Hindlimb muscle (tissue), 1 donor: Measurements from ENCODE around the gene DDX42. TPM values are rescaled to one million over a fixed set of nuclear protein-coding genes. Genes with fewer than 3 reads are reported as not detected.

Source experiments
- polyA plus RNA-seq: library from polyadenylated mRNA; unstranded; fragments of 120-200 nt; gene quantifications from one replicate; pipeline ENCODE4 v1.2.1, GENCODE V29; 2013; ENCODE audit not compliant: insufficient read length

The DDX42 gene
- polyA plus RNA-seq, 1 donor, result 106 TPM

Other genes with a start within 250 kb of the DDX42 start
- gene DCAF7, start 223.7 kb upstream of the DDX42 start, polyA plus RNA-seq, result 43.2 TPM
- gene TACO1, start 173.3 kb upstream of the DDX42 start, polyA plus RNA-seq, result 17.8 TPM
- 27.6 TPM for gene MAP3K3, start 151.8 kb upstream of the DDX42 start, polyA plus RNA-seq
- gene LIMD2, start 74.0 kb upstream of the DDX42 start, polyA plus RNA-seq, result 10.4 TPM
- 32.5 TPM for gene STRADA, start 32.4 kb upstream of the DDX42 start, polyA plus RNA-seq
- gene CCDC47, start 573 bp upstream of the DDX42 start, polyA plus RNA-seq, result 47.8 TPM
- 96.2 TPM for gene PSMC5, start 53.3 kb downstream of the DDX42 start, polyA plus RNA-seq
- 35.5 TPM for gene FTSJ3, start 53.5 kb downstream of the DDX42 start, polyA plus RNA-seq
- 28.6 TPM for gene SMARCD2, start 68.5 kb downstream of the DDX42 start, polyA plus RNA-seq
- gene CSH2, start 99.5 kb downstream of the DDX42 start, polyA plus RNA-seq, result 0.61 TPM
- gene GH2, start 107.8 kb downstream of the DDX42 start, polyA plus RNA-seq, result not detected
- gene CSH1, start 122.4 kb downstream of the DDX42 start, polyA plus RNA-seq, result 0.50 TPM
- not detected for gene CSHL1, start 137.1 kb downstream of the DDX42 start, polyA plus RNA-seq
- not detected for gene GH1, start 144.7 kb downstream of the DDX42 start, polyA plus RNA-seq
- gene CD79B, start 158.2 kb downstream of the DDX42 start, polyA plus RNA-seq, result 4.4 TPM
- gene SCN4A, start 198.7 kb downstream of the DDX42 start, polyA plus RNA-seq, result 66.3 TPM
- gene PRR29, start 224.2 kb downstream of the DDX42 start, polyA plus RNA-seq, result 2.5 TPM
- 28.6 TPM for gene ICAM2, start 246.5 kb downstream of the DDX42 start, polyA plus RNA-seq